SU-DHL-6 (cell line): ENCODE data around the gene SHISA5.

ENCODE experiments used
- H2AFZ ChIP-seq: fragments of 200-600 bp; sonication (generic); 2 replicates; pipeline ENCODE4 v1.6.1; 2014; ENCODE audit warnings: low read depth, mild to moderate bottlenecking, moderate library complexity, mixed read lengths, antibody characterized with exemption, low read length; ENCODE audit not compliant: severe bottlenecking
- H3F3A ChIP-seq: fragments of 200-600 bp; shearing (Covaris generic); 2 replicates; pipeline ENCODE4 v1.6.0; 2016; ENCODE audit warnings: antibody characterized with exemption, mild to moderate bottlenecking; ENCODE audit not compliant: insufficient read depth
- H3K27ac ChIP-seq: fragments of 200-600 bp; sonication (generic); 2 replicates; pipeline ENCODE4 v1.5.1; 2016; ENCODE audit warnings: low read depth, mild to moderate bottlenecking, low read length, moderate library complexity, mixed read lengths
- H3K27me3 ChIP-seq: fragments of 200-600 bp; sonication (generic), shearing (Covaris generic); 2 replicates; pipeline ENCODE4 v1.6.0; 2014; ENCODE audit warnings: mild to moderate bottlenecking, low read length
- H3K36me3 ChIP-seq: fragments of 200-600 bp; sonication (generic); 2 replicates; pipeline ENCODE4 v1.6.1; 2014; ENCODE audit warnings: mild to moderate bottlenecking, low read length, mixed read lengths
- H3K4me2 ChIP-seq: fragments of 300-600, 200-600 bp; shearing (Covaris generic), sonication (generic); 2 replicates; pipeline ENCODE4 v1.6.0; 2014; ENCODE audit warnings: low read length, low read depth, mild to moderate bottlenecking; ENCODE audit not compliant: poor library complexity, severe bottlenecking
- H3K4me3 ChIP-seq: fragments of 200-600 bp; sonication (generic); 2 replicates; pipeline ENCODE4 v1.5.1; 2014; ENCODE audit warnings: antibody characterized with exemption, low read length, mild to moderate bottlenecking, mixed read lengths; ENCODE audit not compliant: insufficient read depth, poor library complexity, severe bottlenecking
- H3K79me2 ChIP-seq: fragments of 200-600 bp; sonication (generic); 2 replicates; pipeline ENCODE4 v1.6.1; 2014; ENCODE audit warnings: mild to moderate bottlenecking, low read length, moderate library complexity; ENCODE audit not compliant: insufficient read depth
- H3K9ac ChIP-seq: fragments of 200-600 bp; sonication (generic); 2 replicates; pipeline ENCODE4 v1.7.0; 2014; ENCODE audit warnings: mild to moderate bottlenecking, low read length
- H3K9me2 ChIP-seq: fragments of 200-600 bp; sonication (generic); replicated peaks from 2 replicates; pipeline ENCODE4 v1.6.1; 2014; ENCODE audit warnings: low read length; ENCODE audit not compliant: insufficient read depth
- H3K9me3 ChIP-seq: fragments of 200-600 bp; sonication (generic); 2 replicates; pipeline ENCODE4 v1.6.1; 2014; ENCODE audit warnings: low read length, mixed read lengths; ENCODE audit not compliant: insufficient read depth
- H4K20me1 ChIP-seq: fragments of 200-600 bp; sonication (generic); 2 replicates; pipeline ENCODE4 v1.6.1; 2014; ENCODE audit warnings: low read depth, mild to moderate bottlenecking, antibody characterized with exemption, low read length, moderate library complexity, mixed read lengths
- EZH2phosphoT487 ChIP-seq: fragments of 200-600 bp; sonication (generic), shearing (Covaris generic); conservative IDR thresholded peaks from 2 replicates; pipeline ENCODE4 v1.6.1; 2018; ENCODE audit warnings: mild to moderate bottlenecking, antibody characterized with exemption, low read length, moderate library complexity, mixed read lengths
- TF ChIP-seq, protein P1 (sequence below): fragments of 200-600 bp; sonication (generic); IDR thresholded peaks from one replicate; pipeline ENCODE4 v1.5.1; 2017; ENCODE audit warnings: antibody characterized with exemption, mild to moderate bottlenecking, low read length, moderate library complexity; ENCODE audit not compliant: insufficient read depth, poor library complexity, severe bottlenecking

Gene SHISA5

GRCh38 chr3:48446043-48446424, 57.9 kb downstream of the SHISA5 start:
- Histone ChIP-seq H2AFZ (peak overlapping the region; percentile 71), H3K27ac (no peak overlapping the region; the same call in 1 of the 2 replicates)
- TF ChIP-seq, protein P1, sequence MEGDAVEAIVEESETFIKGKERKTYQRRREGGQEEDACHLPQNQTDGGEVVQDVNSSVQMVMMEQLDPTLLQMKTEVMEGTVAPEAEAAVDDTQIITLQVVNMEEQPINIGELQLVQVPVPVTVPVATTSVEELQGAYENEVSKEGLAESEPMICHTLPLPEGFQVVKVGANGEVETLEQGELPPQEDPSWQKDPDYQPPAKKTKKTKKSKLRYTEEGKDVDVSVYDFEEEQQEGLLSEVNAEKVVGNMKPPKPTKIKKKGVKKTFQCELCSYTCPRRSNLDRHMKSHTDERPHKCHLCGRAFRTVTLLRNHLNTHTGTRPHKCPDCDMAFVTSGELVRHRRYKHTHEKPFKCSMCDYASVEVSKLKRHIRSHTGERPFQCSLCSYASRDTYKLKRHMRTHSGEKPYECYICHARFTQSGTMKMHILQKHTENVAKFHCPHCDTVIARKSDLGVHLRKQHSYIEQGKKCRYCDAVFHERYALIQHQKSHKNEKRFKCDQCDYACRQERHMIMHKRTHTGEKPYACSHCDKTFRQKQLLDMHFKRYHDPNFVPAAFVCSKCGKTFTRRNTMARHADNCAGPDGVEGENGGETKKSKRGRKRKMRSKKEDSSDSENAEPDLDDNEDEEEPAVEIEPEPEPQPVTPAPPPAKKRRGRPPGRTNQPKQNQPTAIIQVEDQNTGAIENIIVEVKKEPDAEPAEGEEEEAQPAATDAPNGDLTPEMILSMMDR, result no peak
- no peak for TF ChIP-seq EZH2phosphoT487

DNA sequence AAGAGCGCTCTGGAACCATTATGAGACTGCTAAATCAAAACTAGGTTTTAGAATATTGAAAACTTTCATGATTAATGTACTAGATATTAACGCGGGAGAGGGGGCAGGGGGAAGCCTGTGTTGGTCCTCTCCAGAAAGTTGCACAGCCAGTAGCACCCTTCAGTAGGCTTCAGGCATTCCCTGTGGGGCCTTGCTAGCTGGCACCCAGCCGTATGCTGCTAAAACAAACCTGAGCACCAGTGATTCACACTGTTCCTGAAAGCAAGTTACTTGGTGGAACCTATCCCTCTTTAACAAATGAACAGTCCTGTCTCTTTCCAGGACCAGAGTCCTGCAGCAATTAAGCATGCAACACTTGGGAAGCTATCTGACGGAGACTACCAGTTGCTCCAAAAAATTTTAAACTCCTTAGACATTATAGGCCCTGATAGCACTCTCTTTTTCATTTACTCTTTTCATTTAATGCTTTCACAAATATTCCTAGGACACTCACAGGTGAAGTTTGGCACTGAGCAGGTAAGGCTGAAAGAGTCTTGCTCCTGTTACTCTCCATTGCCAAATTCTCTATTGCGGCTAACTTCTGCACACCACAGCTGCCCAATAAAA, 58.6 kb downstream of the SHISA5 start:
- H3K4me3 ChIP-seq, result no peak overlapping the region
- H3K4me2 ChIP-seq, result peak overlapping the region; percentile 87
- H2AFZ ChIP-seq, result no peak overlapping the region
- H3F3A ChIP-seq, result peaks cover 34% of the 10 kb centered on the region
- TF ChIP-seq, protein P1, result no peak
- TF ChIP-seq EZH2phosphoT487, result no peak
- peaks cover 33% of the 10 kb centered on the region for H3K79me2 ChIP-seq
- H3K36me3 ChIP-seq, result 0 out of 2 replicates have a peak, but pooled peaks cover 5% of the 10 kb centered on the region
- H3K27ac ChIP-seq, result no peak overlapping the region
- H3K9ac ChIP-seq, result 0 out of 2 replicates have a peak overlapping the region, but pooled peaks have one; percentile 85
- no peaks in the 10 kb centered on the region for H3K27me3 ChIP-seq
- H4K20me1 ChIP-seq, result no peaks in the 10 kb centered on the region
- no peaks in the 10 kb centered on the region for H3K9me3 ChIP-seq
- no peaks in the 10 kb centered on the region for H3K9me2 ChIP-seq

More at GRCh38 chr3:48446043-48446424, 57.9 kb downstream of the SHISA5 start:
- H4K20me1 ChIP-seq, result no peaks in the 10 kb centered on the region
- H3K4me3 ChIP-seq, result peak overlapping the region; percentile 93
- peak overlapping the region; percentile 85 for H3K9ac ChIP-seq
- peaks cover 34% of the 10 kb centered on the region for H3F3A ChIP-seq
- H3K36me3 ChIP-seq, result 0 out of 2 replicates have a peak, but pooled peaks cover 5% of the 10 kb centered on the region
- peaks cover 27% of the 10 kb centered on the region for H3K79me2 ChIP-seq
- no peaks in the 10 kb centered on the region for H3K9me2 ChIP-seq
- no peaks in the 10 kb centered on the region for H3K27me3 ChIP-seq
- peak overlapping the region; percentile 87 for H3K4me2 ChIP-seq
- H3K9me3 ChIP-seq, result no peaks in the 10 kb centered on the region

- H3K9me2 ChIP-seq, result no peaks in the 10 kb centered on the region
- H3K4me3 ChIP-seq, result no peak overlapping the region
- peaks cover 32% of the 10 kb centered on the region for H3K79me2 ChIP-seq
- H3K4me2 ChIP-seq, result peak overlapping the region; percentile 70
- peaks cover 46% of the 10 kb centered on the region for H3F3A ChIP-seq
- no peaks in the 10 kb centered on the region for H4K20me1 ChIP-seq
- TF ChIP-seq, protein P1, result no peak
- no peak for TF ChIP-seq EZH2phosphoT487
- H3K9ac ChIP-seq, result peak overlapping the region; percentile 91
- no peak overlapping the region for H2AFZ ChIP-seq
- H3K36me3 ChIP-seq, result 0 out of 2 replicates have a peak, but pooled peaks cover 5% of the 10 kb centered on the region
- H3K27me3 ChIP-seq, result no peaks in the 10 kb centered on the region
- H3K9me3 ChIP-seq, result no peaks in the 10 kb centered on the region
- no peak overlapping the region for H3K27ac ChIP-seq
These were observed 62.0 kb downstream of the SHISA5 start for GRCh38 chr3:48441940-48442339.
